ENCODE measurements around the gene CDH4.

DNA sequence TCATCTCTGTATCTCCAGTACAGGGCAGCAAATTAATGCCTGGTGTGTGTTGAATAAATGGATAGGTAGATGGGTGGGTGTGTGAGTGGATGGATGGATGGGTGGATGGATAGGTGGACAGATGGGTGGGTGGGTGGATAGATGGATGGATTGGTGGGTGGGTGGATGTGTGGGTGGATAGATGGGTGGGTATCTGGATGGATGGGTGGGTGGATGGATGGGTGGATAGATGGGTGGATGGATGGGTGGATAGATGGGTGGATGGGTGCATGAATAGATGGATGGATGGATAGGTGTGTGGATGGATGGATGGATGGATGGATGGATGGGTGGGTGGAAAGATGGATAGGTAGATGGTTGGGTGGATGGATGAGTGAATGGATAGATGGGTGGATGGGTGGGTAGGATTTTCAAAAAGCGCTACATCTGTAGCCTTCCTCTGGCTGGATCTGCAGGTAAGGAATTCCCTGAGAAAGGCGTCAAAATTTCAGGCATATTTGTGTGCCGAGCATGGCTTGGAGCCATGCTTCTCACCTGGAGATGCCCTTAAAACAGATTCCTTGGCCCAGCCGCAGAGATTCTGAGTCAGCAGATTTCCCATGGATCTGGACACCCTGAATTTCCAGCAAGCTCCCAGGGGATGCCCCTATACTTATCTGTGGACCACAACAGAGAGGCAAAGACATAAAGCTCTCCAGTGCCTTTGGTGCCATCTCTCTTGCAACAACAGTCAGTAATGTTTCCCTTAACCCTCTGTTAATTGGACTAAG lies 177.6 kb downstream of the CDH4 start:
- TF ChIP-seq POLR2AphosphoS5 (IDR thresholded peaks at IDR 0.05) (no peak), POLR2A (IDR thresholded peaks at IDR 0.05) (no peak), CTCF (IDR thresholded peaks at IDR 0.05) (no peak), EP300 (IDR thresholded peaks at IDR 0.05) (no peak)

All from upper lobe of left lung (tissue), 4 donors.